GM12873 (cell line): ENCODE measurements around the gene RPTOR.

Source experiments
- TF ChIP-seq, protein P1 (sequence below): IDR thresholded peaks from 2 replicates; pipeline ENCODE4 v1.5.1; 2012; ENCODE audit warnings: low read depth, mild to moderate bottlenecking, moderate library complexity, low read length, control low read depth; ENCODE audit not compliant: insufficient read depth; ENCODE audit errors: missing control alignments

Gene RPTOR

DNA sequence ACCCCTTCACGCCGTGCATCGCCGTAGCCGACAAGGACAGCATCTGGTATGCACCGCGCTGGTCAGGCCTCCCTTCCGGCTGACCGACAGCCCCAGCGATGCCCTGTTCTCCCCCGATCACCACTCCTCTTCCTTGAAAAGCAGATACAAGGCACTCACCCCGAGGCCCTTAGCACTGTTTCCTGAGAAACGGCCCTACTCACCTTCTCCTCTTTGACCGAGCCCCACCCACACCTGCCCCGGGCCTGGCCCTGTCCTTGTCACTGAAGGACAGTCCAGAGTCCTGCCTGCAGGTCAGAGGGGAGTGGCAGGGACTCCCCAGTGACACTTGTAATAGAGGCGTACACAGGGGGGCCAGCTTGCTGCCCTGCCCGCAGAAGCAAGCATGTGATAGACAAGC is 401.1 kb downstream of the RPTOR start:
- TF ChIP-seq, protein P1, sequence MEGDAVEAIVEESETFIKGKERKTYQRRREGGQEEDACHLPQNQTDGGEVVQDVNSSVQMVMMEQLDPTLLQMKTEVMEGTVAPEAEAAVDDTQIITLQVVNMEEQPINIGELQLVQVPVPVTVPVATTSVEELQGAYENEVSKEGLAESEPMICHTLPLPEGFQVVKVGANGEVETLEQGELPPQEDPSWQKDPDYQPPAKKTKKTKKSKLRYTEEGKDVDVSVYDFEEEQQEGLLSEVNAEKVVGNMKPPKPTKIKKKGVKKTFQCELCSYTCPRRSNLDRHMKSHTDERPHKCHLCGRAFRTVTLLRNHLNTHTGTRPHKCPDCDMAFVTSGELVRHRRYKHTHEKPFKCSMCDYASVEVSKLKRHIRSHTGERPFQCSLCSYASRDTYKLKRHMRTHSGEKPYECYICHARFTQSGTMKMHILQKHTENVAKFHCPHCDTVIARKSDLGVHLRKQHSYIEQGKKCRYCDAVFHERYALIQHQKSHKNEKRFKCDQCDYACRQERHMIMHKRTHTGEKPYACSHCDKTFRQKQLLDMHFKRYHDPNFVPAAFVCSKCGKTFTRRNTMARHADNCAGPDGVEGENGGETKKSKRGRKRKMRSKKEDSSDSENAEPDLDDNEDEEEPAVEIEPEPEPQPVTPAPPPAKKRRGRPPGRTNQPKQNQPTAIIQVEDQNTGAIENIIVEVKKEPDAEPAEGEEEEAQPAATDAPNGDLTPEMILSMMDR = no peak

DNA sequence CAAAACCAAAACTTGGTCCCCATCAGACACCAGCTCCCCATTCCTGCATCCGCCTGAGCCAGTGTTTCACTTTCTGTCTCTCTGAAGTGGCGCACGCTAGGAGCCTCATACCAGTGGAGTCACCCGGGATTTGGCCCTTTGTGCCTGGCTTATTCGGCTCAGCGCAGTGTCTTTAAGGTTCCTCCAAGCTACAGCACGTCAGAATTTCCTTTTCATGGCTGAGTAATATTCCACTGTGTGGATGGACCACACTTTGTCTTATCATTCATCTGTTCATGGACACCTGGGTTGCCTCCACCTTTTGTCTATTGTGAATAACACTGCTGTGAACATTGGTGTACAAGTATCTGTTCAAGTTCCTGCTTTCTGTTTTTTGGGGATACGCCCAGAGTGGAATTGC is 401.8 kb downstream of the RPTOR start:
- TF ChIP-seq, protein P1 = no peak

DNA sequence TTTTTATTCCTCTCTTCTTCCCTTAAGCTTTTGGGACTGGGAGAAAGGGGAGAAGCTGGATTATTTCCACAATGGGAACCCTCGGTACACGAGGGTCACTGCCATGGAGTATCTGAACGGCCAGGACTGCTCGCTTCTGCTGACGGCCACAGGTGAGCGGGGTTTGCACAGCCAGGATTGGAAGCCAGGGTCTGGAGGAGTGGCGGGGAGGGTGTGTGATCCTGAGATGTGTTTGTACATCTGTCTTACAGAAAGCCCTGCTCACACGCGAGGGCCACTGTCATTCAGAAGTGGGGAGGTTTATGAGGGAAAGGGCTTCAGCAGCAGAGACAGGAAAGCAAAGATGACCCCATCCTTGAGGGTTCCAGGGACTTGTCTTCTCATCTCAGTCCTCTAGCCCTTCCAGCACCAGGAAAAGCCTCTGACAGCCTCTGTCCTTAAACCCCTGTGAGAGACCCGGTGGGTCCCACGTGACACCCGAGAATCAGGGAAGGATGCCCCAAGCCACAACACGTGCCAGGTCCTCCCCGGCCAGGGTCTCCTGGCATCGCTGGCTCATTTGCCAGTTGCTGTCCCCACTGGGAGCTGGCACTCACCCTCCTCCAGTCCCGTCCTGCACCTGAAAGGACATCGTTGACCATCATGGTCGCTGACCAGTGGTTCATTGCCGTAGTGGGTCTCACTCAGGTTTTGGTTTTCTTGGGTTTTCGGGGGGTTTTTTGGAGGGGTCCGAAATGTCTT is 402.7 kb downstream of the RPTOR start:
- TF ChIP-seq, protein P1 = no peak

DNA sequence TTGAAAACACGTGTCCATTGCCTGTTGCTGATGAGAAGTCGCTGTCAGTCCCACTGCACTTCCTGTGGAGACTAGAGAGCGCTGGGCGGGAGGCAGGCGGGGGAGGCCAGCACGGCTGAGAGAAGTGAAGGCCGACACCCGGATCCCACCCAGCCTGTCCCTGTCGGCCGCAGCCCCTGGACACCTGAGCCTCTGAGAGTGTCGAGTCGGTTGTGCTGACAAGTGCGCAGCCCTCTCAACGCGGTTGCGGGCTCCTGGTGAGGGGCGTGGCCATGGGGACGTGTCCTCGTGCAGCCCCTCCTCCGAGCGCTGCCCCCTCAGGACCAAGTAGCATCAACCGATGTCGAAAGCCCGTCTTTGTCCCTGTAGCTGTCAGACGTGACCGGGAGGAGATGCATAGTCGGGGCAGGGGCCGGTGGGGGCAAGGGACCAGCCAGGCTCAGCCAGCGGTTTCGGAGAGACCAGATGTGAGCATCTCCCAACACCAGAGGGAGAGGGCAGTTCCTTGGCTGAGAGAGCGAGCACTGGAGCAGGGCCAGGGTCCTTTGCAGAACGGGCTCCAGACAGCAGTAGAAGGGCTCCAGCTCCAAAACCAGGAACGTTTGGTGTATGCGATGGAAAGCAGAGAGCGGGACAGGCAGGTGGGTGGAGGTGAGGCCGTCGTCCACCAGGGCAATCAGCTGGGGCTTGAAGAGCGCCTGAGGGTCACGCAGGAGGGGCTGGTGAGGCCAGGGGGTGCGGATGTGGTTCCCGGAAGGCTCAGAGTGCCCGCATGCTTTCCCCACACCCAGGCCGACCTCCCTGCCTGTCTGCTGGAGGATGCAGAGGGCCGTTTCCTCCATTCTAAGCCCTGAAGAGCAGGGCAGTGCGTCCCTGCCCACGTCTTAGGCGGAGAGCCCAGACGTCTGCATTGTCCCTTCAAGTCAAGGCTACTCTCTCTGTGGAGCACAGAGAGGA is 403.7 kb downstream of the RPTOR start:
- TF ChIP-seq, protein P1 = no peak

DNA sequence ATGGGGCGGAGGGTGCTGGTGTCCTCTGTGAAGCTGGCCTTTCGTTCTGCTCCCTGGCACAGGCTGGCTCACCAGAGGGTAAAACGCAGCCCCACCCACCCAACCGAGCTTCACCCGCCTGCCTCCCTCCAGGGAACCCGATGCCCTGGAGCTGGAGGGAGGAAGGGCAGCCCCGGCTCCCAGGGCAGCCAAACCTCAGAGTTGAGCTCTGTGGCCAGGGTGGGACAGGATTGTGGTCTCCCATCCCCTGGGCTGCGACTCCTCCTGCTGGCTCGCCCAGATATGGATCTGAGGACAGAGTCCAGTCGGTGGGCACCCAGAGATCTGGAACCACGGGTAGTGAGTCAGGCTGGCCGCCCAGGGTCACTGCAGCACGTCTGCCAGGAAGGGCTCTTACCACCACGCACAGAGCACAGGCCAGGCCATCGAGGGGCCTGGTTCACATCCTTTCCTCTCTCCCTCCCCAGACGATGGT is 404.4 kb downstream of the RPTOR start:
- TF ChIP-seq, protein P1 = no peak

DNA sequence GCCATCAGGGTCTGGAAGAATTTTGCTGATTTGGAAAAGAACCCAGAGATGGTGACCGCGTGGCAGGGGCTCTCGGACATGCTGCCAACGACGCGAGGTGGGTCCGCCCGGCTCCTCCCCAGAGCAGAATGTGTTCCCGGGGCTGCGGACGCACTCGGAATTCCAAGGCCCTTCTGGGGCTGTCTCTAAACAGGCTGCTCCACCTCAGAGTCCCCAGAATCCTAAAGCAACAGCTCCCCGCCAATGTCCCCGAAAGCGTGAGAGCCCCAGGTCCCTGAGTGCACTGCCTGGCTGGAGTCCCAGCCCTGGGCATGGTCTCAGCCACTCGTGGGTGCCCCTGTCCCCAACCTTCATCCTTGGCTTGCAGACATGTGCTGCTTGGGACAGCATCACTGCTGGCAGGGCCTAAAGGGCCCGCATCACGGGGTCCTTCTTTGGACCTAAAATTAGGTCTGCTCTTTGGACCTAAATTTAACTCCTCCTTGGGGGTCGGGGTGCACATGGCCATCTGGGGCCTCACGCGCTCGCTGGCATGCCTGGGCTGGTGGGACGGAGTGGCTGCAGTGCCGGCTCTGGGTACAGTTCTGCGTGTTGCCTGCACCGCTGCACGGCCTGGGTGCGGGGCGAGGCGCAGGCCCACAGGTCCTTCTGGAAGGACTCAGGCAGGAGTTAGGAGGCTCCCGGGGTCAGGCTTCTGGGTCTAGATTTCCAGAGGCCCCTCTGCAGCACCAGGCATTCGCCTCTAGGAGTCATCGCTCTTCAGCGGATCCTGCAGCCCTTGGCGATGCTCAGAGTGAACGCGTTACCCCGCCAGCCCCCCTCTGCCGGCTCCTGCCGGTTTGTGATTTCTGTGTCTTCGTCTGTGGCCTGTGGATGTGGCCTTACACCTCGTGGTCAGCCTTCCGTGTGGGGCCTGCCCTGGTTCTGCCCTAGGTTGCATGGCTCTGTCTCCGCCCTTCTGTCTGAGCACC is 405.1 kb downstream of the RPTOR start:
- TF ChIP-seq, protein P1 = no peak
